GM12801 (cell line): Measurements from ENCODE around the gene MMD2.

Source experiments
- CTCF ChIP-seq: IDR thresholded peaks from one replicate; pipeline ENCODE4 v1.5.1; 2011; ENCODE audit warnings: control low read depth; ENCODE audit not compliant: insufficient read length; ENCODE audit errors: extremely low read depth

MMD2 gene

GRCh38 chr7:4929005-4929404, 30.0 kb downstream of the MMD2 start:
- TF ChIP-seq CTCF, result no peak

- TF ChIP-seq CTCF, result no peak
Measured at GRCh38 chr7:4928445-4928844, 30.5 kb downstream of the MMD2 start.

GRCh38 chr7:4919969-4920766, 38.8 kb downstream of the MMD2 start:
- TF ChIP-seq CTCF, result no peak

- no peak for TF ChIP-seq CTCF
Measured at GRCh38 chr7:4916113-4916512, 42.9 kb downstream of the MMD2 start.

- no peak for TF ChIP-seq CTCF
Measured at GRCh38 chr7:4911111-4911828, 47.7 kb downstream of the MMD2 start.

- TF ChIP-seq CTCF, result no peak
Measured at GRCh38 chr7:4906682-4907081, 52.3 kb downstream of the MMD2 start.

GRCh38 chr7:4905171-4905570, 53.8 kb downstream of the MMD2 start:
- no peak for TF ChIP-seq CTCF
